NCI-H1436 (cell line): Measurements from ENCODE around the gene BTNL2.
A peak's percentile ranks its signal among the peaks of the same experiment; 100 is the strongest.
"Not testable (repeated sequence)": the region's sequence is repeated elsewhere in the genome, so short reads cannot be mapped to it uniquely, and the experiment has no call there.

Experiments
- DNase-seq: peaks from one replicate; lab custom pipeline; 2025; lab: John Stamatoyannopoulos, UW

Gene BTNL2

GRCh38 chr6:32406857-32407256 lies at the start of gene BTNL2:
Gene BTNL2, minus strand, starts transcription at chr6:32407181. Its CDS starts 58 bp downstream, at chr6:32407123.
- no peak for DNase-seq

GRCh38 chr6:32449088-32449736 lies 42.2 kb upstream of the BTNL2 start:
- no peak for DNase-seq

GRCh38 chr6:32447932-32448331 lies 41.0 kb upstream of the BTNL2 start:
- DNase-seq: no peak

GRCh38 chr6:32445321-32445854 lies 38.4 kb upstream of the BTNL2 start:
- DNase-seq: no peak

GRCh38 chr6:32444433-32444832 lies 37.5 kb upstream of the BTNL2 start:
- DNase-seq: no peak

- no peak for DNase-seq
These were observed 36.1 kb upstream of the BTNL2 start for GRCh38 chr6:32442977-32443552.

- DNase-seq: no peak
These were observed 35.3 kb upstream of the BTNL2 start for GRCh38 chr6:32442243-32442667.

GRCh38 chr6:32439602-32440214 lies 32.7 kb upstream of the BTNL2 start, which contains the start of gene HLA-DRA:
Gene HLA-DRA, plus strand, starts transcription at chr6:32439887. Its CDS starts 64 bp downstream, at chr6:32439951.
- DNase-seq: peak; percentile 23

- no peak for DNase-seq
These were observed 32.2 kb upstream of the BTNL2 start for GRCh38 chr6:32439139-32439538.

- no peak for DNase-seq
These were observed 30.2 kb upstream of the BTNL2 start for GRCh38 chr6:32436995-32437836.

- DNase-seq: no peak
These were observed 29.2 kb upstream of the BTNL2 start for GRCh38 chr6:32436186-32436585.

GRCh38 chr6:32433950-32434349 lies 27.0 kb upstream of the BTNL2 start:
- not testable (repeated sequence) for DNase-seq

GRCh38 chr6:32432050-32432450 lies 25.1 kb upstream of the BTNL2 start:
- no peak for DNase-seq

GRCh38 chr6:32431142-32431541 lies 24.2 kb upstream of the BTNL2 start:
- no peak for DNase-seq

GRCh38 chr6:32430179-32430578 lies 23.2 kb upstream of the BTNL2 start:
- no peak for DNase-seq

- no peak for DNase-seq
These were observed 21.0 kb upstream of the BTNL2 start for GRCh38 chr6:32427934-32428474.

- DNase-seq: no peak
These were observed 20.2 kb upstream of the BTNL2 start for GRCh38 chr6:32427218-32427617.

GRCh38 chr6:32426338-32426737 lies 19.4 kb upstream of the BTNL2 start:
- no peak for DNase-seq

GRCh38 chr6:32424589-32425300 lies 17.8 kb upstream of the BTNL2 start:
- DNase-seq: no peak

GRCh38 chr6:32416036-32416435 lies 9.1 kb upstream of the BTNL2 start:
- DNase-seq: no peak

- no peak for DNase-seq
These were observed 8.6 kb upstream of the BTNL2 start for GRCh38 chr6:32415521-32416019.
